Measurements from ENCODE around the gene ENAM. TPM values are rescaled to one million over a fixed set of nuclear protein-coding genes. Genes with fewer than 3 reads are reported as not detected.

Gene ENAM
- polyA plus RNA-seq, 1 of the 3 experiments (the other 2 are of a cell fraction): 0.20 TPM

GRCh38 chr4:70581980-70582379 lies 46.6 kb upstream of the ENAM start:
- Histone ChIP-seq H2AFZ (ENCODE audit: low read depth) (no peak overlapping the region), H3K36me3 (replicated peaks in 1 of 2; ENCODE audit: control insufficient read depth in 1 of 2, insufficient read depth in 2 of 2, low read length in 1 of 2) (no peaks in the 10 kb centered on the region), H3K79me2 (ENCODE audit: insufficient read depth) (no peaks in the 10 kb centered on the region), H3K4me3 (ENCODE audit: low read depth in 2 of 2, low read length in 1 of 2) (no peak overlapping the region), H3K27ac (ENCODE audit: low read depth in 2 of 2, low read length in 1 of 2) (no peak overlapping the region), H3K9me3 (no peaks in the 10 kb centered on the region), H3K27me3 (ENCODE audit: insufficient read depth) (peaks cover 4% of the 10 kb centered on the region; the same call in 1 of the 2 replicates), H3F3A (replicated peaks; ENCODE audit: insufficient read depth) (no peaks in the 10 kb centered on the region), H3K4me1 (ENCODE audit: control insufficient read depth in 1 of 2, insufficient read depth in 2 of 2, low read depth in 1 of 2, low read length in 1 of 2) (no peaks in the 10 kb centered on the region), H3K9ac (no peak overlapping the region), H3K9me2 (no peaks in the 10 kb centered on the region), H3K4me2 (no peak overlapping the region), H4K20me1 (ENCODE audit: insufficient read depth) (no peaks in the 10 kb centered on the region)
- no peak for TF ChIP-seq SIN3A (IDR thresholded peaks at IDR 0.05; ENCODE audit: borderline replicate concordance, low read depth, low read length)
- TF ChIP-seq GATA2 (CRISPR knock-in tag; IDR thresholded peaks at IDR 0.05): no peak
- TF ChIP-seq POLR2AphosphoS5 (IDR thresholded peaks at IDR 0.05; ENCODE audit: low read depth, low read length): no peak
- no peak for TF ChIP-seq TEAD4 (IDR thresholded peaks at IDR 0.05; ENCODE audit: borderline replicate concordance, insufficient read depth)
- TF ChIP-seq, protein P1, sequence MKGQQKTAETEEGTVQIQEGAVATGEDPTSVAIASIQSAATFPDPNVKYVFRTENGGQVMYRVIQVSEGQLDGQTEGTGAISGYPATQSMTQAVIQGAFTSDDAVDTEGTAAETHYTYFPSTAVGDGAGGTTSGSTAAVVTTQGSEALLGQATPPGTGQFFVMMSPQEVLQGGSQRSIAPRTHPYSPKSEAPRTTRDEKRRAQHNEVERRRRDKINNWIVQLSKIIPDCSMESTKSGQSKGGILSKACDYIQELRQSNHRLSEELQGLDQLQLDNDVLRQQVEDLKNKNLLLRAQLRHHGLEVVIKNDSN (IDR thresholded peaks at IDR 0.05; ENCODE audit: borderline replicate concordance, low read depth): no peak
- no peak for TF ChIP-seq NFIC (IDR thresholded peaks at IDR 0.05; ENCODE audit: borderline replicate concordance)
- TF ChIP-seq FOXM1 (IDR thresholded peaks at IDR 0.05; ENCODE audit: low read depth): no peak
- TF ChIP-seq RXRA (IDR thresholded peaks at IDR 0.05; ENCODE audit: borderline replicate concordance, low read depth): no peak
- DNase-seq: no peak
- POLR2A ChIA-PET: no interaction called here
- 52% methylated on average over 2 of the region's 2 CpGs for WGBS (ENCODE audit: low lambda C conversion rate)
- CTCF ChIA-PET: no interaction called here

- ChIA-PET POLR2A (no interaction called here), CTCF (no interaction called here)
- no peaks in the 10 kb centered on the region for H3K36me3 ChIP-seq (replicated peaks in 1 of 2; ENCODE audit: control insufficient read depth in 1 of 2, insufficient read depth in 2 of 2, low read length in 1 of 2)
- H3K79me2 ChIP-seq (ENCODE audit: insufficient read depth): no peaks in the 10 kb centered on the region
- H2AFZ ChIP-seq (ENCODE audit: low read depth): no peak overlapping the region
- no peaks in the 10 kb centered on the region for H4K20me1 ChIP-seq (ENCODE audit: insufficient read depth)
- no peaks in the 10 kb centered on the region for H3K9me3 ChIP-seq
- H3K27me3 ChIP-seq (ENCODE audit: insufficient read depth): peaks cover 4% of the 10 kb centered on the region; the same call in 1 of the 2 replicates
- no peaks in the 10 kb centered on the region for H3F3A ChIP-seq (replicated peaks; ENCODE audit: insufficient read depth)
- no peaks in the 10 kb centered on the region for H3K9me2 ChIP-seq
- WGBS (ENCODE audit: low lambda C conversion rate): 13% methylated on average over 9 of the region's 9 CpGs
- no peak overlapping the region for H3K4me3 ChIP-seq (ENCODE audit: low read depth in 2 of 2, low read length in 1 of 2)
- H3K27ac ChIP-seq (ENCODE audit: low read depth in 2 of 2, low read length in 1 of 2): no peak overlapping the region
- H3K9ac ChIP-seq: no peak overlapping the region
- H3K4me2 ChIP-seq: no peak overlapping the region
- DNase-seq: no peak
- TF ChIP-seq GABPA (IDR thresholded peaks at IDR 0.05; ENCODE audit: low read depth) (no peak), MAX (IDR thresholded peaks at IDR 0.05; ENCODE audit: low read depth) (no peak), MXI1 (IDR thresholded peaks at IDR 0.05; ENCODE audit: low read depth, low read length) (no peak), NFIC (IDR thresholded peaks at IDR 0.05; ENCODE audit: borderline replicate concordance) (no peak), SMC3 (IDR thresholded peaks at IDR 0.05; ENCODE audit: low read depth, low read length) (no peak), FOXJ3 (CRISPR knock-in tag; IDR thresholded peaks at IDR 0.05) (no peak), FOSL2 (IDR thresholded peaks at IDR 0.05; ENCODE audit: borderline replicate concordance, low read depth) (no peak), MEF2A (IDR thresholded peaks at IDR 0.05; ENCODE audit: borderline replicate concordance, low read depth) (no peak), TEAD4 (IDR thresholded peaks at IDR 0.05; ENCODE audit: borderline replicate concordance, insufficient read depth) (no peak), TCF12 (IDR thresholded peaks at IDR 0.05) (no peak)
- TF ChIP-seq, protein P2, sequence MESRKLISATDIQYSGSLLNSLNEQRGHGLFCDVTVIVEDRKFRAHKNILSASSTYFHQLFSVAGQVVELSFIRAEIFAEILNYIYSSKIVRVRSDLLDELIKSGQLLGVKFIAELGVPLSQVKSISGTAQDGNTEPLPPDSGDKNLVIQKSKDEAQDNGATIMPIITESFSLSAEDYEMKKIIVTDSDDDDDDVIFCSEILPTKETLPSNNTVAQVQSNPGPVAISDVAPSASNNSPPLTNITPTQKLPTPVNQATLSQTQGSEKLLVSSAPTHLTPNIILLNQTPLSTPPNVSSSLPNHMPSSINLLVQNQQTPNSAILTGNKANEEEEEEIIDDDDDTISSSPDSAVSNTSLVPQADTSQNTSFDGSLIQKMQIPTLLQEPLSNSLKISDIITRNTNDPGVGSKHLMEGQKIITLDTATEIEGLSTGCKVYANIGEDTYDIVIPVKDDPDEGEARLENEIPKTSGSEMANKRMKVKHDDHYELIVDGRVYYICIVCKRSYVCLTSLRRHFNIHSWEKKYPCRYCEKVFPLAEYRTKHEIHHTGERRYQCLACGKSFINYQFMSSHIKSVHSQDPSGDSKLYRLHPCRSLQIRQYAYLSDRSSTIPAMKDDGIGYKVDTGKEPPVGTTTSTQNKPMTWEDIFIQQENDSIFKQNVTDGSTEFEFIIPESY (IDR thresholded peaks at IDR 0.05; ENCODE audit: borderline replicate concordance, low read depth): no peak
- TF ChIP-seq, protein P3, sequence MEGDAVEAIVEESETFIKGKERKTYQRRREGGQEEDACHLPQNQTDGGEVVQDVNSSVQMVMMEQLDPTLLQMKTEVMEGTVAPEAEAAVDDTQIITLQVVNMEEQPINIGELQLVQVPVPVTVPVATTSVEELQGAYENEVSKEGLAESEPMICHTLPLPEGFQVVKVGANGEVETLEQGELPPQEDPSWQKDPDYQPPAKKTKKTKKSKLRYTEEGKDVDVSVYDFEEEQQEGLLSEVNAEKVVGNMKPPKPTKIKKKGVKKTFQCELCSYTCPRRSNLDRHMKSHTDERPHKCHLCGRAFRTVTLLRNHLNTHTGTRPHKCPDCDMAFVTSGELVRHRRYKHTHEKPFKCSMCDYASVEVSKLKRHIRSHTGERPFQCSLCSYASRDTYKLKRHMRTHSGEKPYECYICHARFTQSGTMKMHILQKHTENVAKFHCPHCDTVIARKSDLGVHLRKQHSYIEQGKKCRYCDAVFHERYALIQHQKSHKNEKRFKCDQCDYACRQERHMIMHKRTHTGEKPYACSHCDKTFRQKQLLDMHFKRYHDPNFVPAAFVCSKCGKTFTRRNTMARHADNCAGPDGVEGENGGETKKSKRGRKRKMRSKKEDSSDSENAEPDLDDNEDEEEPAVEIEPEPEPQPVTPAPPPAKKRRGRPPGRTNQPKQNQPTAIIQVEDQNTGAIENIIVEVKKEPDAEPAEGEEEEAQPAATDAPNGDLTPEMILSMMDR (IDR thresholded peaks at IDR 0.05): no peak
- H3K4me1 ChIP-seq (ENCODE audit: control insufficient read depth in 1 of 2, insufficient read depth in 2 of 2, low read depth in 1 of 2, low read length in 1 of 2): no peaks in the 10 kb centered on the region
Measured at GRCh38 chr4:70583952-70584834, 44.4 kb upstream of the ENAM start.
